ENCODE results near the gene MYH15.

- TF ChIP-seq GATA2 (IDR thresholded peaks at IDR 0.05; ENCODE audit: low read depth, low read length) (no peak), GATA3 (IDR thresholded peaks at IDR 0.05; ENCODE audit: low read depth, low read length) (no peak)
Measured at GRCh38 chr3:108341911-108342310, 168.5 kb downstream of the MYH15 start.
